ENCODE measurements around the gene PLCG2.
"Not testable (repeated sequence)": the region's sequence is repeated elsewhere in the genome, so short reads cannot be mapped to it uniquely, and the experiment has no call there.

Gene PLCG2

GRCh38 chr16:81940781-81941560 lies 161.9 kb downstream of the PLCG2 start:
- DNase-seq, result no peak
- H3K27ac Mint-ChIP-seq, result no peak overlapping the region
- no peak for ATAC-seq (replicated peaks)
- H3K4me1 Mint-ChIP-seq, result no peaks in the 10 kb centered on the region
- peaks cover 40 to 71% of the 10 kb centered on the region in 2 donors for H3K36me3 Mint-ChIP-seq
- no peak overlapping the region for H3K4me3 Mint-ChIP-seq
- H3K27me3 Mint-ChIP-seq, result no peaks in the 10 kb centered on the region
- no peaks in the 10 kb centered on the region for H3K9me3 Mint-ChIP-seq

DNA sequence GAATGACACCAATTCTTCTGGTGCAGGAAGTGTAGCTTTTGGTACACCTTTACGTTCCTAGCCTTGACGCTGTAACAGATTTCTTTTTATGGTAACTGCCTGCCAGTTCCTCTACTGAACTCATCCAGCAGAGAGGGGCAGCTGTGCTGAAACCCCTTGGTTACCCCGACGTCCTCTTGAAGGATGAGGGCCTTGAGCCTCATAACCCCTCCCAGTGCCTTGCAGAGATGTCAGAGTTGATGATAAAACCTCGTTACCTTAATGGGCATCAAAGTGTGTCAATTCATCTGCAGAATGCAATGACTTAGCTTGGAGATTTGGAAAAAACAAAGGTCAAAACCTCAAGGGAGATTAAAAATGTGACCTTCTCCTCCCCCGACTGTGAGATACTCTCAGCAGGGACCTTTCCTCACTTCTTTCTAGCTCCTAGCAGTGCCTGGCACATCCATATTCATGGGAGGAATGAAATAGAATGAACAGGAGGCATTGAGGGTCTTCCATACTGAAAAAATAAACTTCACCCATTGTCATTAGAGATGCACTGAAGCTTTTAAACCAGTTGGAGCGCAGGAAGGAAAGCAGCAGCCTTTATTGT lies 163.0 kb downstream of the PLCG2 start:
- Mint-ChIP-seq H3K4me1 (no peaks in the 10 kb centered on the region), H3K36me3 (peaks cover 41 to 74% of the 10 kb centered on the region in 2 donors), H3K27me3 (no peaks in the 10 kb centered on the region), H3K9me3 (no peaks in the 10 kb centered on the region), H3K4me3 (no peak overlapping the region), H3K27ac (no peak overlapping the region)
- DNase-seq (no peak), ATAC-seq (replicated peaks) (no peak)

DNA sequence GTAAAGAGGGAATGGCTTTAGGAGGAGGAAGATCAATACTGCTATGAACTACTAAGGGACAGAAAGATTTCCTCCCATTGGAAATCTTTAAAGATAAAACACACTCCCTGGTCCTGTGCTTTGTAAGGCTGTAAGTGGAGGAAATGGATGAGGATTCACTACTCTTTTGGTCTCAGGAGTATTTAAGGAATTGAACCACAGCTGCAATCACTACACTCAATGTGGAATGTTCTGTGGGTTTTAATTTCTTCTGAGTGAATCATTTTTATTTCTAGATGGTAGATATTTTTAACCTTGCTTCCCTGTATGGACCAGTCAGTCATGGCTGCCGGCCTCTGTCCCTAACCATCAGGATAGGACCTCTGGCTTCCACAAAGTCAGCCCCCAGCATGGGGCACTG lies 166.6 kb downstream of the PLCG2 start:
- Mint-ChIP-seq H3K4me1 (no peaks in the 10 kb centered on the region), H3K4me3 (no peak overlapping the region), H3K9me3 (peaks cover 16 to 17% of the 10 kb centered on the region in 2 donors), H3K27ac (peak overlapping the region; percentile 20), H3K27me3 (no peaks in the 10 kb centered on the region), H3K36me3 (peaks cover 56 to 85% of the 10 kb centered on the region in 2 donors)
- DNase-seq (no peak), ATAC-seq (replicated peaks) (no peak)

DNA sequence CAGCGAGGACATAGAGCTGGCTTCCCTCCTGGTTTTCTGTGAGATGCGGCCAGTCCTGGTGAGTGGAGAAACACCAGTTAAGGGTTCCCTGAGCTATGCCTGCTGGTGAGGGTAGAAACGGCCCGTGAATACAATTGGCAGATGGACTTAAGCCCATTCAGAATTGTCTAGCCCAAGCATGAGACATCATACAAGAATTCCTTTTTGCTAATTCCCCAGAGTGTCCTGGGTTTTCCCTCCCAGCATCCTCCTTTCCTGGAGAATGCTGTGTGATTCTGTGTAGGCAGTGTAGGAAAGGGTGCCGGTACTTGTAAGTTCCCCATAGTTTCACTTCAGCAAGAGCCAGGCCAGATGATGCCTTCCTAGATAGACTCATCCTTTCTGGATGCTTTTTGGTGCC lies 167.1 kb downstream of the PLCG2 start:
- no peak for ATAC-seq (replicated peaks)
- no peaks in the 10 kb centered on the region for H3K4me1 Mint-ChIP-seq
- H3K27me3 Mint-ChIP-seq, result no peaks in the 10 kb centered on the region
- no peak for DNase-seq
- no peak overlapping the region for H3K27ac Mint-ChIP-seq
- H3K9me3 Mint-ChIP-seq, result peaks cover 17 to 19% of the 10 kb centered on the region in 2 donors
- H3K4me3 Mint-ChIP-seq, result no peak overlapping the region
- H3K36me3 Mint-ChIP-seq, result peaks cover 54 to 85% of the 10 kb centered on the region in 2 donors

- Mint-ChIP-seq H3K4me1 (no peaks in the 10 kb centered on the region), H3K36me3 (peaks cover 74 to 91% of the 10 kb centered on the region in 2 donors), H3K9me3 (peaks cover 17 to 19% of the 10 kb centered on the region in 2 donors), H3K27ac (no peak overlapping the region), H3K4me3 (no peak overlapping the region), H3K27me3 (no peaks in the 10 kb centered on the region)
- no peak for ATAC-seq (replicated peaks)
- DNase-seq, result no peak
Observed at GRCh38 chr16:81951564-81951963, 172.5 kb downstream of the PLCG2 start.

DNA sequence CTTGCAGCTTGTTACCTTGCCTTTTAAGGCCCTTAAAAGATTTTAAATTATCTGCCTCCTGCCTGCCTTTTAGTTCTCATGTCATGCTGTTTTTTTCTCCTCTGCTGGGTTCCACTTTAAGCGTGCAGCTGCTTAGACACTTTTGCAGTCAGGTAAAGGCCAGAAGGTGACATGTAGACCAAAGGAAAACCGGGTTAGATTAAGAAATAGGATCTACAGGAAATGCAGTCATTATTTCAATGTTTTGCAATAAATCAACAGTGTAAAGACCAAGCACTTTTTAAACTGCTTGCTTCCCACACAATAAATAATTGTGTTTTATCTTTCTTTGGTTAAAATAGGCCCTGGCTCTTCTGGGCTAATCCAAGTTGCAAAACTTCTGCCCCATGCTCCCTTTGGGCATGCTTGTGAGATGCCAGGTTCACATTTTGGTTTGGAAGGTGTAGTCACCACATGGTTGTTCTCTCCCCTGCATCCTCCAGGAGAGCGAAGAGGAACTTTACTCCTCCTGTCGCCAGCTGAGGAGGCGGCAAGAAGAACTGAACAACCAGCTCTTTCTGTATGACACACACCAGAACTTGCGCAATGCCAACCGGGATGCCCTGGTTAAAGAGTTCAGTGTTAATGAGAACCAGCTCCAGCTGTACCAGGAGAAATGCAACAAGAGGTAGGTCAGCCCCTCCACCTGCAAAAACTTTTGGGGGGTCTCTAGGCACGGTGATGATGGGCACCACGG lies 177.3 kb downstream of the PLCG2 start:
- H3K27me3 Mint-ChIP-seq, result no peaks in the 10 kb centered on the region
- DNase-seq (no peak), ATAC-seq (replicated peaks) (no peak)
- no peaks in the 10 kb centered on the region for H3K9me3 Mint-ChIP-seq
- no peak overlapping the region for H3K4me3 Mint-ChIP-seq
- H3K36me3 Mint-ChIP-seq, result peaks cover 65 to 86% of the 10 kb centered on the region in 2 donors
- H3K27ac Mint-ChIP-seq, result no peak overlapping the region
- no peaks in the 10 kb centered on the region for H3K4me1 Mint-ChIP-seq

DNA sequence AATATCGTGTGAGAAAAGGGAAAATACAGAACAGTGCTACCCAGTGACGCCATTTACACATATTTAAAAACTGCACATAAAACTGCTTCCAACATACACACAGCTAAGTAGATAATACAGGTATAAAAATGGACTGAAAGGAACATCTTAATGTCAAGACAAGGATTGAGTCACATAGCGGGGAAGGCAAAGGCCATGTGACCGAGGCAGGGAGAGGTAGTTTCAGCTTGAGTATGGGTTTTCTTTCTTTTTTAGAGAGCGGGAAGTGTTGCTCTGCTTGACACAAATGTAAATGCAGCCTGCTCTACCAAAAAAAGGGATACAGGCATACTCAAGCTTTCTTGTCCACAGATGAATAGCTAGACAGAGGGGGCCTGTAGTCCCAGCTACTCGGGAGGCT lies 185.7 kb downstream of the PLCG2 start:
- Mint-ChIP-seq H3K36me3 (peaks cover 11 to 28% of the 10 kb centered on the region in 2 donors), H3K9me3 (peaks cover 11 to 13% of the 10 kb centered on the region in 2 donors), H3K27ac (no peak overlapping the region), H3K27me3 (no peaks in the 10 kb centered on the region), H3K4me1 (peaks cover 3 to 12% of the 10 kb centered on the region in 2 donors), H3K4me3 (no peak overlapping the region)
- DNase-seq (no peak), ATAC-seq (replicated peaks) (peak in 1 of 2 donors; percentile 18)

- Mint-ChIP-seq H3K36me3 (peaks cover 9 to 21% of the 10 kb centered on the region in 2 donors), H3K27ac (no peak overlapping the region), H3K27me3 (no peaks in the 10 kb centered on the region), H3K4me1 (peaks cover 3 to 12% of the 10 kb centered on the region in 2 donors), H3K4me3 (no peak overlapping the region), H3K9me3 (peaks cover 20 to 36% of the 10 kb centered on the region in 2 donors)
- DNase-seq, result no peak
- peak; percentile 73 to 74 for ATAC-seq (replicated peaks)
Observed at GRCh38 chr16:81967358-81967757, 188.3 kb downstream of the PLCG2 start.

DNA sequence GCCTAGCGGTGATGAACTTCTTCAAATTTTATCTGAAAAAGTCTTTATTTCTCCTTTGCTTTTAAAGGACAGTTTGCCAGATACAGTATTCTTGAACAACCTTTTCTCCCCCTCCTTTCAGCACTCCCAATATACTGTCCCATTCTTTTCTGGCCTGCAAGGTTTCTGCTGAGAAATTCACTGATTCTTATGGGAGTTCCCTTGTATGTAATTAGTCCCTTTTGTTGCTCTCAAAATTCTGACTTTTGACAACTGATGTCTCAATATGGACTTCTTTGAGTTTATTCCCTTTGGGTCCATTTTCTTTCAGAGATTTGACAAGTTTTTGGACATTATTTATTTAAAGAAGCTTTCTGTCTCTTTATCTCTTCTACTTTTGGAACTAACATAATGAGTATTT lies 192.8 kb downstream of the PLCG2 start:
- no peak for ATAC-seq (replicated peaks)
- peaks cover 9 to 21% of the 10 kb centered on the region in 2 donors for H3K36me3 Mint-ChIP-seq
- DNase-seq, result no peak
- H3K27me3 Mint-ChIP-seq, result peaks cover 5 to 17% of the 10 kb centered on the region in 2 donors
- no peak overlapping the region for H3K4me3 Mint-ChIP-seq
- peaks cover 3 to 7% of the 10 kb centered on the region in 2 donors for H3K4me1 Mint-ChIP-seq
- peaks cover 20 to 50% of the 10 kb centered on the region in 2 donors for H3K9me3 Mint-ChIP-seq
- no peak overlapping the region for H3K27ac Mint-ChIP-seq

GRCh38 chr16:81973737-81974136 lies 194.6 kb downstream of the PLCG2 start:
- H3K36me3 Mint-ChIP-seq, result peaks cover 11 to 24% of the 10 kb centered on the region in 2 donors
- H3K9me3 Mint-ChIP-seq, result peaks cover 24 to 46% of the 10 kb centered on the region in 2 donors
- H3K27me3 Mint-ChIP-seq, result peaks cover 5 to 17% of the 10 kb centered on the region in 2 donors

DNA sequence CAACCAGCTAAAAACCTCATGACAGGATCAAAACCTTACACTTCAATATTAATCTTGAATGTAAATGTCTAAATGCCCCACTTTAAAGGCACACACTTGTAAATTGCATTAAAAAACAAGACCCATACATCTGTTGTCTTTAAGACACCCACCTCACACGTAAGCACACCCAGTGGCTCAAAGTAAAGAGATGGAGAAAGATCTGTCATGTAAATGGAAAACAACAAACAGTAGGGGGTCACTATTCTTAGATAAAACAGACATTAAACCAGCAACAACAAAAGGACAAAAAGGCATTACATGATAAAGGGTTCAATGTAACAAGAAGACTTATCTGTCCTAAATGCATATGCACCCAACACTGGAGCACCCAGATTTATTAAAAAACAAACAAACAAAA lies 196.5 kb downstream of the PLCG2 start:
- Mint-ChIP-seq H3K4me1 (no peaks in the 10 kb centered on the region), H3K27me3 (peaks cover 5 to 17% of the 10 kb centered on the region in 2 donors), H3K27ac (no peak overlapping the region), H3K36me3 (peaks cover 11 to 23% of the 10 kb centered on the region in 2 donors), H3K9me3 (peaks cover 19 to 38% of the 10 kb centered on the region in 2 donors), H3K4me3 (no peak overlapping the region)
- ATAC-seq (replicated peaks) (no peak), DNase-seq (no peak)

More at GRCh38 chr16:81973737-81974136, 194.6 kb downstream of the PLCG2 start:
- DNase-seq (no peak), ATAC-seq (replicated peaks) (no peak)
- no peak overlapping the region for H3K4me3 Mint-ChIP-seq
- no peak overlapping the region for H3K27ac Mint-ChIP-seq
- no peaks in the 10 kb centered on the region for H3K4me1 Mint-ChIP-seq

DNA sequence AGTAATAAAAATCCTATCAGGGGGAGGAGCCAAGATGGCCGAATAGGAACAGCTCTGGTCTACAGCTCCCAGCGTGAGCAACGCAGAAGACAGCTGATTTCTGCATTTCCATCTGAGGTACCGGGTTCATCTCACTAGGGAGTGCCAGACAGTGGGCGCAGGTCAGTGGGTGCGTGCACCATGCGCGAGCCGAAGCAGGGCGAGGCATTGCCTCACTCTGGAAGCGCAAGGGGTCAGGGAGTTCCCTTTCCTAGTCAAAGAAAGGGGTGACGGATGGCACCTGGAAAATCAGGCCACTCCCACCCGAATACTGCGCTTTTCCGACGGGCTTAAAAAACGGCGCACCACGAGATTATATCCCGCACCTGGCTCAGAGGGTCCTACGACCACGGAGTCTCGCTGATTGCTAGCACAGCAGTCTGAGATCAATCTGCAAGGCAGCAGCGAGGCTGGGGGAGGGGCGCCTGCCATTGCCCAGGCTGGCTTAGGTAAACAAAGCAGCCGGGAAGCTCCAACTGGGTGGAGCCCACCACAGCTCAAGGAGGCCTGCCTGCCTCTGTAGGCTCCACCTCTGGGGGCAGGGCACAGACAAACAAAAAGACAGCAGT lies 198.3 kb downstream of the PLCG2 start:
- Mint-ChIP-seq H3K9me3 (peaks cover 11 to 23% of the 10 kb centered on the region in 2 donors), H3K27me3 (peaks cover 5 to 17% of the 10 kb centered on the region in 2 donors), H3K36me3 (peaks cover 7 to 13% of the 10 kb centered on the region in 2 donors)
- not testable (repeated sequence) for H3K4me3 Mint-ChIP-seq; H3K27ac Mint-ChIP-seq; H3K4me1 Mint-ChIP-seq; DNase-seq; ATAC-seq (replicated peaks)

DNA sequence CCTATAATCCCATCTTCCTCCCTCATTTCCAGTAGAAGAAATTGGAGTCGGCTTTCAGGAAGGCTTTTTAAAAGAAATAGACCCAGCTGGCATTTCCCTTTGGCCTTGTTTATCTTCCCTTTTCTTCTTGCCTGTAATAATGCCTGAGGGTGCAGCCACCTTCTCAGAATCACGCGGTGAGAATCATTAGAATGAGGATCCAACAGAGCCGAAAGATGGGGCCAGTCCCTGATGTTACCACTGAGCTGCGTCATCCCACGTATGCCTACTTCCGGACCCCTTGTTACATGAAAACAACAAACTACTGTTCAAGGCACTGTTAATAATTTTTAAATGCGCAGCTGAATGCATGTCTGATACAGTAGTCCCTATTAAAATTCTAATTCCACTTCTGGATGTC lies 208.0 kb downstream of the PLCG2 start:
- Mint-ChIP-seq H3K27ac (no peak overlapping the region), H3K4me1 (no peaks in the 10 kb centered on the region), H3K36me3 (no peaks in the 10 kb centered on the region), H3K27me3 (peaks cover 8 to 14% of the 10 kb centered on the region in 2 donors), H3K4me3 (no peak overlapping the region), H3K9me3 (no peaks in the 10 kb centered on the region)
- no peak for ATAC-seq (replicated peaks)
- no peak for DNase-seq

DNA sequence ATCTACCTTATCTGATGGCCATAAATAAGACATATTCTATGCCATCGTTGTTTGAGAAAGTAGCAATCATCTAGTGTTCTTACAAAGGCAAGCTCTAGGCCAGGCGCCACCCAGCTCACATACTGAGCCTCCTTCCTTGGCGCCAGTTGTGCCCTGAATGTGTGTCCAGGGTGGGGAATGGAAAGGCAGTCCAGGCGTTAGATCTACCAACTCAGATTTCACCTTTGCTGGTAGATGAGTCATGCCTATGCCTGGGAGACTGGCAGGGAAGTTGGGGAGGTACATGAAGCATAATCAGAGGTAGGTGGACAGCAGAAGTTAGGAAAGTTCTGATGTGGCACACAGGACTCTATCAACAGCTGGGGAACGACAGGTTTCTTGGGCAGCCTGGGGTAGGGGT lies 208.6 kb downstream of the PLCG2 start:
- no peak overlapping the region for H3K27ac Mint-ChIP-seq
- H3K4me1 Mint-ChIP-seq, result no peaks in the 10 kb centered on the region
- no peaks in the 10 kb centered on the region for H3K36me3 Mint-ChIP-seq
- H3K9me3 Mint-ChIP-seq, result no peaks in the 10 kb centered on the region
- DNase-seq (no peak), ATAC-seq (replicated peaks) (no peak)
- H3K4me3 Mint-ChIP-seq, result no peak overlapping the region
- H3K27me3 Mint-ChIP-seq, result peaks cover 5 to 14% of the 10 kb centered on the region in 2 donors
